SU-DHL-6 (cell line): ENCODE measurements around the gene SPINK4.

Source experiments
- H2AFZ ChIP-seq: fragments of 200-600 bp; sonication (generic); 2 replicates; pipeline ENCODE4 v1.6.1; 2014; ENCODE audit warnings: low read depth, mild to moderate bottlenecking, moderate library complexity, mixed read lengths, antibody characterized with exemption, low read length; ENCODE audit not compliant: severe bottlenecking
- H3F3A ChIP-seq: fragments of 200-600 bp; shearing (Covaris generic); 2 replicates; pipeline ENCODE4 v1.6.0; 2016; ENCODE audit warnings: antibody characterized with exemption, mild to moderate bottlenecking; ENCODE audit not compliant: insufficient read depth
- H3K27ac ChIP-seq: fragments of 200-600 bp; sonication (generic); 2 replicates; pipeline ENCODE4 v1.5.1; 2016; ENCODE audit warnings: low read depth, mild to moderate bottlenecking, low read length, moderate library complexity, mixed read lengths
- H3K27me3 ChIP-seq: fragments of 200-600 bp; sonication (generic), shearing (Covaris generic); 2 replicates; pipeline ENCODE4 v1.6.0; 2014; ENCODE audit warnings: mild to moderate bottlenecking, low read length
- H3K36me3 ChIP-seq: fragments of 200-600 bp; sonication (generic); 2 replicates; pipeline ENCODE4 v1.6.1; 2014; ENCODE audit warnings: mild to moderate bottlenecking, low read length, mixed read lengths
- H3K4me2 ChIP-seq: fragments of 300-600, 200-600 bp; shearing (Covaris generic), sonication (generic); 2 replicates; pipeline ENCODE4 v1.6.0; 2014; ENCODE audit warnings: low read length, low read depth, mild to moderate bottlenecking; ENCODE audit not compliant: poor library complexity, severe bottlenecking
- H3K4me3 ChIP-seq: fragments of 200-600 bp; sonication (generic); 2 replicates; pipeline ENCODE4 v1.5.1; 2014; ENCODE audit warnings: antibody characterized with exemption, low read length, mild to moderate bottlenecking, mixed read lengths; ENCODE audit not compliant: insufficient read depth, poor library complexity, severe bottlenecking
- H3K79me2 ChIP-seq: fragments of 200-600 bp; sonication (generic); 2 replicates; pipeline ENCODE4 v1.6.1; 2014; ENCODE audit warnings: mild to moderate bottlenecking, low read length, moderate library complexity; ENCODE audit not compliant: insufficient read depth
- H3K9ac ChIP-seq: fragments of 200-600 bp; sonication (generic); 2 replicates; pipeline ENCODE4 v1.7.0; 2014; ENCODE audit warnings: mild to moderate bottlenecking, low read length
- H3K9me2 ChIP-seq: fragments of 200-600 bp; sonication (generic); replicated peaks from 2 replicates; pipeline ENCODE4 v1.6.1; 2014; ENCODE audit warnings: low read length; ENCODE audit not compliant: insufficient read depth
- H3K9me3 ChIP-seq: fragments of 200-600 bp; sonication (generic); 2 replicates; pipeline ENCODE4 v1.6.1; 2014; ENCODE audit warnings: low read length, mixed read lengths; ENCODE audit not compliant: insufficient read depth
- H4K20me1 ChIP-seq: fragments of 200-600 bp; sonication (generic); 2 replicates; pipeline ENCODE4 v1.6.1; 2014; ENCODE audit warnings: low read depth, mild to moderate bottlenecking, antibody characterized with exemption, low read length, moderate library complexity, mixed read lengths
- CTCF ChIP-seq: fragments of 200-600 bp; sonication (generic); IDR thresholded peaks from one replicate; pipeline ENCODE4 v1.5.1; 2017; ENCODE audit warnings: antibody characterized with exemption, mild to moderate bottlenecking, low read length, moderate library complexity; ENCODE audit not compliant: insufficient read depth, poor library complexity, severe bottlenecking
- EZH2phosphoT487 ChIP-seq: fragments of 200-600 bp; sonication (generic), shearing (Covaris generic); conservative IDR thresholded peaks from 2 replicates; pipeline ENCODE4 v1.6.1; 2018; ENCODE audit warnings: mild to moderate bottlenecking, antibody characterized with exemption, low read length, moderate library complexity, mixed read lengths

The SPINK4 gene

GRCh38 chr9:33250458-33250995, 10.6 kb downstream of the SPINK4 start:
- no peak overlapping the region for H3K4me3 ChIP-seq
- H3K27me3 ChIP-seq = no peaks in the 10 kb centered on the region
- H3K9me3 ChIP-seq = no peaks in the 10 kb centered on the region
- H3K9ac ChIP-seq = no peak overlapping the region
- peaks cover 7% of the 10 kb centered on the region; the same call in 1 of the 2 replicates for H3F3A ChIP-seq
- no peak overlapping the region for H3K4me2 ChIP-seq
- H2AFZ ChIP-seq = no peak overlapping the region
- no peaks in the 10 kb centered on the region for H3K9me2 ChIP-seq
- H4K20me1 ChIP-seq = no peaks in the 10 kb centered on the region
- H3K36me3 ChIP-seq = peaks cover 13% of the 10 kb centered on the region; the same call in 1 of the 2 replicates
- TF ChIP-seq CTCF (no peak), EZH2phosphoT487 (no peak)
- H3K27ac ChIP-seq = no peak overlapping the region
- no peaks in the 10 kb centered on the region for H3K79me2 ChIP-seq

- H3K79me2 ChIP-seq = no peaks in the 10 kb centered on the region
- no peaks in the 10 kb centered on the region for H3K9me3 ChIP-seq
- H3K27ac ChIP-seq = no peak overlapping the region
Observed at GRCh38 chr9:33254211-33254610, 14.2 kb downstream of the SPINK4 start.

GRCh38 chr9:33255014-33255413, 15.0 kb downstream of the SPINK4 start:
- Histone ChIP-seq H3K27ac (no peak overlapping the region), H2AFZ (no peak overlapping the region), H3K9me3 (no peaks in the 10 kb centered on the region), H3F3A (peaks cover 6% of the 10 kb centered on the region; the same call in 1 of the 2 replicates), H3K4me2 (no peak overlapping the region), H3K9me2 (no peaks in the 10 kb centered on the region), H3K27me3 (no peaks in the 10 kb centered on the region), H3K9ac (no peak overlapping the region), H3K4me3 (no peak overlapping the region), H3K79me2 (no peaks in the 10 kb centered on the region), H3K36me3 (peaks cover 47% of the 10 kb centered on the region), H4K20me1 (no peaks in the 10 kb centered on the region)
- TF ChIP-seq CTCF (no peak), EZH2phosphoT487 (no peak)

More at GRCh38 chr9:33254211-33254610, 14.2 kb downstream of the SPINK4 start:
- H3K36me3 ChIP-seq = peaks cover 40% of the 10 kb centered on the region
- no peaks in the 10 kb centered on the region for H4K20me1 ChIP-seq
- H3K27me3 ChIP-seq = no peaks in the 10 kb centered on the region
- peaks cover 7% of the 10 kb centered on the region; the same call in 1 of the 2 replicates for H3F3A ChIP-seq
- no peak overlapping the region for H2AFZ ChIP-seq
- H3K9ac ChIP-seq = no peak overlapping the region
- TF ChIP-seq EZH2phosphoT487 (no peak), CTCF (no peak)
- H3K9me2 ChIP-seq = no peaks in the 10 kb centered on the region
- H3K4me3 ChIP-seq = no peak overlapping the region
- H3K4me2 ChIP-seq = no peak overlapping the region
